ENCODE results near the gene SRSF2. TPM values are rescaled to one million over a fixed set of nuclear protein-coding genes. Genes with fewer than 3 reads are reported as not detected.

The SRSF2 gene
- total and polyA plus RNA-seq, 11 donors: 67.0 to 155 (median 79.5) TPM

DNA sequence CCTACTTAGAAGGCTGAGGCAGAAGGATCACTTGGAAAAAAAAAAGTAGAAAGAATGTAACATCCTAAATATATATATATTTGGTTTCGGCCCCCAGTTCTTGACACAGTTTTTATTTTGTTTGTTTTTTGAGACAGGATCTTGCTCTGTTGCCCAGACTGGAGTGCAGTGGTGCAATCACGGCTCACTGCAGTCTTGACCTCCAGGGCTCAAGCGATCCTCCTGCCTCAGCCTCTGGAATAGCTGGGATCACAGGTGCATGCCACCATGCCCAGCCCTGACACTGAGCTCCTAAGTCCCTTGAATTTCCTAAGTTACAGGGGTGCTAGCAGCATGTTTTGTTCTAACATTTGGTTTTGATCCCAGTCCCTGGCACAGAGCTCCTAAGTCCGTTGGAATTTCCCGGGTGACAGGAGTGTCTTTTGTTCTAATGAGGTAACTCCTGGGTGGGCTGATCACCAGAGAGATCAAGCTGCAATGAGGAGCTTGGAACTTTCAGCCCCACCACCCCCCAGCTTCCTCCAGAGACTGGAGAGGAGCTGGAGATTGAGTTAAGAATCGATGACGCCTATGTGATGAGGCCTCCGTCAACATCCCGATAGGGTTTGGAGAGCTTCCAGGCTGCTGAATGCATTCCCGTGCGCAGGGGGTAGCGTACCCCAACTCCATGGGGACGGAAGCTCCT, 46.4 kb downstream of the SRSF2 start:
- ATAC-seq: no peak
- no peak overlapping the region for H3K4me3 ChIP-seq
- peaks cover 13 to 100% (median 88%) of the 10 kb centered on the region in 12 donors for H3K4me1 ChIP-seq
- DNase-seq: peak in 2 of 5 donors; percentile 10 to 22
- H3K27ac ChIP-seq: peak overlapping the region; percentile 53 to 99 (median 93)
- TF ChIP-seq POLR2A (IDR thresholded peaks at IDR 0.05): no peak
- TF ChIP-seq, protein P1, sequence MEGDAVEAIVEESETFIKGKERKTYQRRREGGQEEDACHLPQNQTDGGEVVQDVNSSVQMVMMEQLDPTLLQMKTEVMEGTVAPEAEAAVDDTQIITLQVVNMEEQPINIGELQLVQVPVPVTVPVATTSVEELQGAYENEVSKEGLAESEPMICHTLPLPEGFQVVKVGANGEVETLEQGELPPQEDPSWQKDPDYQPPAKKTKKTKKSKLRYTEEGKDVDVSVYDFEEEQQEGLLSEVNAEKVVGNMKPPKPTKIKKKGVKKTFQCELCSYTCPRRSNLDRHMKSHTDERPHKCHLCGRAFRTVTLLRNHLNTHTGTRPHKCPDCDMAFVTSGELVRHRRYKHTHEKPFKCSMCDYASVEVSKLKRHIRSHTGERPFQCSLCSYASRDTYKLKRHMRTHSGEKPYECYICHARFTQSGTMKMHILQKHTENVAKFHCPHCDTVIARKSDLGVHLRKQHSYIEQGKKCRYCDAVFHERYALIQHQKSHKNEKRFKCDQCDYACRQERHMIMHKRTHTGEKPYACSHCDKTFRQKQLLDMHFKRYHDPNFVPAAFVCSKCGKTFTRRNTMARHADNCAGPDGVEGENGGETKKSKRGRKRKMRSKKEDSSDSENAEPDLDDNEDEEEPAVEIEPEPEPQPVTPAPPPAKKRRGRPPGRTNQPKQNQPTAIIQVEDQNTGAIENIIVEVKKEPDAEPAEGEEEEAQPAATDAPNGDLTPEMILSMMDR (IDR thresholded peaks at IDR 0.05): no peak
- intact Hi-C loops (cut with DNase I): no loop called here
- no peaks in the 10 kb centered on the region for H3K9me3 ChIP-seq
- H3K27me3 ChIP-seq: no peaks in the 10 kb centered on the region
- 45 to 64% (median 60%) methylated on average over 13 of the region's 13 CpGs for WGBS, 4 donors
- peaks cover 0 to 8% (median 0%) of the 10 kb centered on the region in 9 donors for H3K36me3 ChIP-seq

DNA sequence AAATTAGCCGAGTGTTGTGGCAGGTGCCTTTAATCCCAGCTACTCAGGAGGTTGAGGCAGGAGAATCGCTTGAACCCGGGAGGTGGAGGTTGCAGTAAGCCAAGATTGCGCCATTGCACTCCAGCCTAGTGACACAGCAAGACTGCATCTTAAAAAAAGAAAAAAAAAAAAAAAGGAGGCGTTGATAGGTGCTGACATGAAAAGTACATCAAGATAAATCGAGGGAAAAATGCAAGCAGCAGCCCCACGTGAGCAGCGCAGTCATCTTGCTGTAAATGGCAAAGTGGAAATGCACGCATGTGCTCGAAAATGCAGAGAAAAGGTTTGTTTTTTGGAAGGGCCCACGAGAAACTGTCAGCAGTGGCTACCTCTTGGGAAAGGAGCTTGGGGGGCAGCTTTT, 47.3 kb downstream of the SRSF2 start:
- H3K36me3 ChIP-seq: peaks cover 0 to 13% (median 4%) of the 10 kb centered on the region in 9 donors
- ATAC-seq: no peak
- intact Hi-C loops (cut with DNase I): loop anchor here in 4 of 10 donors (2.0 to 10.0 kb wide), 4 partner anchors 19 to 135 kb away; partner anchors contain the start of genes MFSD11 (in 1 of the 4) and SRSF2 (in 1 of the 4)
- peak overlapping the region; percentile 86 to 99 (median 94) for H3K27ac ChIP-seq
- no peaks in the 10 kb centered on the region for H3K9me3 ChIP-seq
- no peaks in the 10 kb centered on the region for H3K27me3 ChIP-seq
- 67 to 74% (median 72%) methylated on average over 11 of the region's 11 CpGs for WGBS, 4 donors
- no peak overlapping the region for H3K4me3 ChIP-seq
- H3K4me1 ChIP-seq: peaks cover 17 to 100% (median 89%) of the 10 kb centered on the region in 12 donors
- TF ChIP-seq, protein P1 (IDR thresholded peaks at IDR 0.05): no peak
- no peak for TF ChIP-seq POLR2A (IDR thresholded peaks at IDR 0.05)
- DNase-seq: peak in 2 of 5 donors; percentile 4 to 24

DNA sequence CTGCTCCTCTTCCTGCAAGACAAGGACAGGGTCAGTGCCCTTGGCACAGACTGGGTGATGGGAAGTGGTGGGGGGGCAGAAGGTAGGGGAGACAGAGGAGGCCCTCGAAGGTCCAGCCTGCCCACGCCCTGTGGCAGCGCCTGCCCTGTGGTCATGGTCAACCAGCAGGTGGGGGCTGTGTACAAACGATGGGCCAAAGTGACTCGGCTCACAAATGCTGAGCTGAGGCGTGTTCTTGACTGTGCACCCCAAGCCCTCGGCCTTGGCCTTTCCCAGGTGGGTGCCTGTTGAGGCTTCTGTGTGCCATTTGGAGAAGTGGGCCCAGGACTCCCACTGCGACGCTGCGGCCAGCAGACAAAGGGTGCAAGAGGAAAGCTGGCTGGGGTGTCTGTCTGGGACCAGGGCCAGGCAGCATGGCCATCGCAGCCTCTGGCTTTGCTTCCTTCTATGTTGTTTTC, 48.9 kb downstream of the SRSF2 start:
- ATAC-seq: peak in 3 of 4 donors; percentile 22 to 28 (median 26)
- Histone ChIP-seq H3K27ac (peak overlapping the region; percentile 86 to 99 (median 93)), H3K4me1 (peaks cover 17 to 100% (median 90%) of the 10 kb centered on the region in 12 donors), H3K9me3 (no peaks in the 10 kb centered on the region), H3K36me3 (peaks cover 0 to 30% (median 20%) of the 10 kb centered on the region in 9 donors), H3K4me3 (peak overlapping the region in 1 of 12 donors; percentile 1), H3K27me3 (no peaks in the 10 kb centered on the region)
- WGBS, 4 donors: 18 to 38% (median 24%) methylated on average over 9 to 11 of the region's 11 CpGs
- peak in 1 of 5 donors; percentile 76 for DNase-seq
- intact Hi-C loops (cut with DNase I): loop anchor here in 4 of 10 donors (2.0 to 10.0 kb wide), 4 partner anchors 21 to 133 kb away; partner anchors contain the start of genes MFSD11 (in 1 of the 4) and SRSF2 (in 1 of the 4)
- TF ChIP-seq POLR2A (IDR thresholded peaks at IDR 0.05): no peak
- TF ChIP-seq, protein P1 (IDR thresholded peaks at IDR 0.05): peak in 2 of 12 donors; percentile 14 to 29
